Loucy (cell line): ENCODE results near the gene CHM.

Experiments used
- EZH2phosphoT487 ChIP-seq: fragments of 200-600 bp; IDR thresholded peaks from 2 replicates; pipeline ENCODE4 v1.6.1; 2018; ENCODE audit warnings: antibody characterized with exemption, mild to moderate bottlenecking, moderate library complexity, borderline replicate concordance
- TF ChIP-seq, protein P1 (sequence below): fragments of 200-600 bp; sonication (generic); conservative IDR thresholded peaks from 2 replicates; pipeline ENCODE4 v1.5.1; 2014; ENCODE audit warnings: mild to moderate bottlenecking, antibody characterized with exemption, low read length

DNA sequence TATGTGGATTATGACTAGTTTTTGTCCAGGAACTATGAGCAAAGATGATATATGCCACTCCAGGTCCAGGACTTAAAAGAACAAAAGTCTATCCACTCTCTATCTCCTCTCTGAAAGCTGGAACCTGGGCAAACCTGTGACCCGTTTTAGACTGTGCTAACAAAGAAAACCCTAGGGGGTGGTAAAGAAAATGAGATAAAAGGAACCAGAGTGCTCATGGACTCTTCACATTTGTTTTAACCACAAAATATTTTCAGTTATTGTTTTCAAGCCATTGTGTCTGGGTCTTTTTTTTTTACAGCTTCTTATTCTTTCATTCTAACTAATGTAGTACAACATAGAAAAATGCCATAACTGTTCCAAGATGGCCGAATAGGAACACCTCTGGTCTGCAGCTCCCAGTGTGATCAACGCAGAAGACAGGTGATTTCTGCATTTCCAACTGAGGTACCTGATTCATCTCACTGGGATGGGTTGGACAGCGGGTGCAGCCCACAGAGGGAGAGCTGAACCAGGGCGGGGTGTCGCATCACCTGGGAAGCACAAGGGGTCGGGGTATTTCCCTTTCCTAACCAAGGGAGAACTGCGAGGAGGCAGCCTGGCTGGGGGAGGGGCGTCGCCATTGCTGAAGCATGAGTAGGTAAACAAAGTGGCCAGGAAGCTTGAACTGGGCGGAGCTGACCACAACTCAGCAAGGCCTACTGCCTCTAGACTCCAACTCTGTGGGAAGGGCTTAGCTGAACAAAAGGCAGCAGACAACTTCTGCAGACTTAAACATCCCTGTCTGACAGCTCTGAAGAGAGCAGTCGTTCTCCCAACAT lies 45.1 kb downstream of the CHM start:
- TF ChIP-seq EZH2phosphoT487, result no peak
- TF ChIP-seq, protein P1, sequence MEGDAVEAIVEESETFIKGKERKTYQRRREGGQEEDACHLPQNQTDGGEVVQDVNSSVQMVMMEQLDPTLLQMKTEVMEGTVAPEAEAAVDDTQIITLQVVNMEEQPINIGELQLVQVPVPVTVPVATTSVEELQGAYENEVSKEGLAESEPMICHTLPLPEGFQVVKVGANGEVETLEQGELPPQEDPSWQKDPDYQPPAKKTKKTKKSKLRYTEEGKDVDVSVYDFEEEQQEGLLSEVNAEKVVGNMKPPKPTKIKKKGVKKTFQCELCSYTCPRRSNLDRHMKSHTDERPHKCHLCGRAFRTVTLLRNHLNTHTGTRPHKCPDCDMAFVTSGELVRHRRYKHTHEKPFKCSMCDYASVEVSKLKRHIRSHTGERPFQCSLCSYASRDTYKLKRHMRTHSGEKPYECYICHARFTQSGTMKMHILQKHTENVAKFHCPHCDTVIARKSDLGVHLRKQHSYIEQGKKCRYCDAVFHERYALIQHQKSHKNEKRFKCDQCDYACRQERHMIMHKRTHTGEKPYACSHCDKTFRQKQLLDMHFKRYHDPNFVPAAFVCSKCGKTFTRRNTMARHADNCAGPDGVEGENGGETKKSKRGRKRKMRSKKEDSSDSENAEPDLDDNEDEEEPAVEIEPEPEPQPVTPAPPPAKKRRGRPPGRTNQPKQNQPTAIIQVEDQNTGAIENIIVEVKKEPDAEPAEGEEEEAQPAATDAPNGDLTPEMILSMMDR, result no peak
